OCI-LY1 (cell line): ENCODE results near the gene GSC2.

Experiments used
- EZH2 ChIP-seq: fragments of 200-600 bp; sonication (generic), shearing (Covaris generic); IDR thresholded peaks from 2 replicates; pipeline ENCODE4 v1.8.0; 2017; ENCODE audit warnings: borderline replicate concordance, mixed run types, mild to moderate bottlenecking, antibody characterized with exemption, low read length, moderate library complexity, mixed read lengths
- TF ChIP-seq, protein P1 (sequence below): fragments of 200-600 bp; sonication (generic), shearing (Covaris generic); IDR thresholded peaks from 2 replicates; pipeline ENCODE4 v1.5.1; 2017; ENCODE audit warnings: mild to moderate bottlenecking, antibody characterized with exemption, low read length, moderate library complexity, mixed read lengths

DNA sequence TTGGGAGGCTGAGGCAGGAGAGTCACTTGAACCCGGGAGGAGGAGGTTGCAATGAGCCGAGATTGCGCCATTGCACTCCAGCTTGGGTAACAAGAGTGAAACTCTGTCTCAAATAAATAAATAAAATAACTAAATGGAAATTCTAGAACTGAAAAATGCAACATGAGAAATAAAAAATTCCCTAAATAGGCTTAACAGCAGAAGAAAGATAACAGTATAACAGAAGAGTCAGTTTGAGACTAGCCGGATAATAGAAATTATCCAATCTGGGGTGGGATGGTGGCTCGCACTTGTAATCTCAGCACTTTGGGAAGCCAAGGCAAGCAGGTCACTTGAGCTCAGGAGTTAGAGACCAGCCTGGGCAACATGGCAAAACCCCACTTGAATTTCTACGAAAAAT lies 14.3 kb upstream of the GSC2 start:
- TF ChIP-seq, protein P1, sequence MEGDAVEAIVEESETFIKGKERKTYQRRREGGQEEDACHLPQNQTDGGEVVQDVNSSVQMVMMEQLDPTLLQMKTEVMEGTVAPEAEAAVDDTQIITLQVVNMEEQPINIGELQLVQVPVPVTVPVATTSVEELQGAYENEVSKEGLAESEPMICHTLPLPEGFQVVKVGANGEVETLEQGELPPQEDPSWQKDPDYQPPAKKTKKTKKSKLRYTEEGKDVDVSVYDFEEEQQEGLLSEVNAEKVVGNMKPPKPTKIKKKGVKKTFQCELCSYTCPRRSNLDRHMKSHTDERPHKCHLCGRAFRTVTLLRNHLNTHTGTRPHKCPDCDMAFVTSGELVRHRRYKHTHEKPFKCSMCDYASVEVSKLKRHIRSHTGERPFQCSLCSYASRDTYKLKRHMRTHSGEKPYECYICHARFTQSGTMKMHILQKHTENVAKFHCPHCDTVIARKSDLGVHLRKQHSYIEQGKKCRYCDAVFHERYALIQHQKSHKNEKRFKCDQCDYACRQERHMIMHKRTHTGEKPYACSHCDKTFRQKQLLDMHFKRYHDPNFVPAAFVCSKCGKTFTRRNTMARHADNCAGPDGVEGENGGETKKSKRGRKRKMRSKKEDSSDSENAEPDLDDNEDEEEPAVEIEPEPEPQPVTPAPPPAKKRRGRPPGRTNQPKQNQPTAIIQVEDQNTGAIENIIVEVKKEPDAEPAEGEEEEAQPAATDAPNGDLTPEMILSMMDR: no peak
- TF ChIP-seq EZH2: no peak
